HG02763 (cell line): ENCODE data around the gene RAVER2.

Experiments
- ATAC-seq: cut with Tn5 transposase; IDR thresholded peaks from one replicate; pipeline ENCODE4 v1.9.1; 2021; ENCODE audit warnings: mild to moderate bottlenecking, moderate library complexity; ENCODE audit not compliant: unreplicated experiment

The RAVER2 gene

DNA sequence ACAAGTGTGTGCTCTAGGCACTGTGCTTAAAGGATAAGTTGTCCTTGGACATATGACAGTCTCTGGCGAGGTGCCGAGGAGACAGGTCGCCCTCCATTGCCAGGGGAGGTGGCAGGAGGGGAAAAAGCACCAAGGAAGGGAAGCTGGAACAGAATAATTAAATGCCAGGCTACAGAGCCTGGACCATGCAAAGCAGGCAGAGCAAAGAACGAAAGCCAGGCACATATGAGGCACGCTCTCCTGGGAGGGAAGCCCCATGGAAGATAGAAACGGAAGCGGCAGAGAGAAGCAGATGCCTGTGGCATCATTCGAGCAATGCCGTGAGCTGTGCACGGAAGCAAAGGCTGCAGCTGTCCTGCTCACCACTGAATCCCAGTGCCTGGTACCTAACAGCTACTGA, 130.2 kb downstream of the RAVER2 start:
- ATAC-seq: no peak

DNA sequence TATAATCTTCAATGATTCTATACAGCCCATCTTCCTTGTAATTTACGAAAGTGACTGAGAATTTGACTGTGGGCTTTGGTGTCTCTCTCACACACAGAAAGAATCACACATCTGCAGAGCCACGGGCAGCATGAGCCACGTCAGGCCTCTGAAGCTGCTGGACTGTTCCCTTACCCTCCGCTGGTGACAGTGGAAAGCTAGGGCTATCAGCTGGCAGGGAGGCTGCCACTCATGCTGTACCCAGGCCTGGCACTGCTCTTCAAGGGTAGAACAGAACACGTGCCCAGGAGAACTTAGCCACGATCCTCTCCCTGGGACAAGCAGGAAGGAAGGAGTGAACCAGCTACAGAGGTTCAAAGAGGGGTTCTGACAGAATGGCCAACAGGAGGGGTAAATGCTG, 130.7 kb downstream of the RAVER2 start:
- no peak for ATAC-seq

DNA sequence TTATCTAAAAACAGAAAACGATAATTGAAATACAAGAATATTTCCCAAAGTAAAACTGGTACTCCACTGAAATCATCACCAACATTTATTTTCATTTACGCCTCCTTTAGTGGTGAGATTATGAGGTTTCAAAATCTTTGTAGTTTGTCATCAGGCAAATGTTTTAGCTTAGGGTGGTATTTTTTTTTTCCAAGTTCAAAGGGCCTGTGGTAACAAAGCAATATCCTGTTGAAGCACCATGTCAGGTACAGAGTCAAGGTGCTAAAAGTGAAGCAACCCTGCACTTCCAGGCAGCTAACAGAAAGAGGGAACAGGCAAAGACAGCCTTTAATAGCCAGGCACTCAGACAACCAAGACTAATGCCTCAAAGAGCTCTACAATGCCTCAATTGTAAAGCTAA, 132.3 kb downstream of the RAVER2 start:
- no peak for ATAC-seq

DNA sequence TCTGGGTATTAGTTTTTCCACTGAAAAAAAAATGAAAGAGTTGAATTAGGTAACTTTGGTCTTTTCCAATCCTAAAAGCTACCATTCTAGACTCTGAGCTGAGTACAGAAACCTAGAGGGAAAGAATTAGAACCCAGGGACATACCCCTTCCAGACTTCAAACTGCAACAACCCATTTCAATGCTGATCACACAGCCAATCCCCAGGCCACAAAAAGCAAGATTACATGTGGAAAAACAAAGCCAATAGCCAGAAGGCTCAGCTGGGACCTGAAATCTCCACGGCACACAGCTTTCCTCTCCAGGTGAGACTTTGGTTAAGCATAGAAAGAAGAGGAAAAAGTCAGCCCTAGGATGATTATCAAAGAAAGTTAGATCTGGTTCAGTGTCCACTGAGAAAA, 132.7 kb downstream of the RAVER2 start:
- ATAC-seq: no peak

DNA sequence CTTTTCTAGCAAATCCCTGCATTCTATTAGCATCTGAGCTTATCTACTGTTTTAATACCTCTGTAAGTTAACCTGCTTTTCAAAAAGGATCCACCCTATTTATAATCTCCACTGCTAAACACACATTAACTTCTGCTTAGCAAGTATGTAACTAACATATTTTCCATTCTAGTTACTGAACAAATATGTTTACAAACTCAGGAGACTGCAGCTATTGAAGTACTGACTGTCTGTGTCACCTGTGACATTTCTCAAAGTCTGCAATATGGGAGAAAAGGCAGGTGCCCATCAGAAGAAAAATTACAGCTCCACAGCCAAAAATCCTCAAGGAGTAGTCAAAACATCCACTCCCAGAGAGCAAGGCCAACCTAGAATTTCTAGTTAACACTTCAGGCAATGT, 133.2 kb downstream of the RAVER2 start:
- ATAC-seq: no peak

DNA sequence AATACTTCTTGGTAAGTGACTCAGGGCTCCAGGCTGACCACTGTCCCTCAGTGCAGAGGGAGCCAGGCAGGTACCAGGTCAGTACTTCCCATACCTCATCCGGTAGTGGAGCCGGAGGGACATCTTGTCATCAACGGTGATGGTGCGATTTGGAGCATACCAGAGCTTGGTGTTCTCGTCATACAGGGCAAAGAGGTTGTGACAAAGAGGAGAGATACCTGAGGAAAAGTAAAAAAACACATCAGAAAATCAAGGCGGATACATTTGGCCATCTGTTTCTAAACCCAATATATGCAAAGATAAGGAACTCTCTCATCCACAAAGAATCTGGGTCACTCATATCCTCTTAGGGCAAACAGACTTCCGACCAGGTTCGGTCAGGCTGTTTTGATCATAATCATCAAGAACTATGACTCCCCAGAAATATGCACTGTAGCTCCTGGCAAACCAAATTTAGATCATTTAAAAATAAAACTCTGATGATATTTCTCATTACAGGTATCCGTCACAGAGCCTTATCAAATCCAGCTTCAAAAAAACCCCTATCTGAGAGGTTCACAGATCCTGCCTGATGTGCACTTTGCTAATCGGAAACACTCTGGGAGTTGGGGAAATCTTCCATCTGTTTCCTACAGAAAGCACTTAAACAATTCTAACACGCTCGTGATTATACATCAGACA, 134.2 kb downstream of the RAVER2 start:
- ATAC-seq: no peak

DNA sequence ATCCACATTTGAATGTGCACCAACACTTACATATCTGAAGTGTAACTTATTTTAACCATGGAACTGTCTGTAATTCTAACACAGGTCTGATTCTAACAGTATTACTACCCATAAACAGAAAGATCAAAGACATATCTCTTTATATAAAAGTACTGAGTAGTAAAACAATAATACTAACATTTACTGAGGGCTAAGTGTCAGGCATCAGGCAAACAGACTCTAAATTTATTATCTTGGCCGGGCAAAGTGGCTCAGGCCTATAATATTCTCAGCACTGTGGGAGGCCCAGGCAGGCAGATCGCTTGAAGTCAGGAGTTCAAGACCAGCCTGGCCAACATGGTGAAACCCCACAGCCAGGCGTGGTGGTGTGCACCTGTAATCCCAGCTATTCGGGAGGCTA, 135.6 kb downstream of the RAVER2 start:
- no peak for ATAC-seq

DNA sequence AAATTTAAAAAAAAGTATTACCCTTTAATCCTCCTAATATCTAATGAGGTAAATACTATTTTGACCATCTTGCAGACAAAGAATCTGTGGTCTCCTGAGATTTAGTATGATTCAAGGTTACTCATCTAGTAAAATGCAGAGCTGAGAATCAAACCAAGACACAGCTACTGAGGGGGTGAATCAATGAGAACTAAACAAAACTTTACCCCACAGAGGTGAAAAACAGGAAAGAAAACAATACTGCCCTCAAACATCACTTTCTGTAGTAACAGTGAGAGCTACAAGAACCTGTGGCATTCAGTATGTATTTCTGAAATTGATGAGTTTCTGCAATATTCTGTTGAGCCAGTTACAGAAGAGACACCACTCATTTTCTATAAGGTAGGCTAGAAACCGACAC, 136.4 kb downstream of the RAVER2 start:
- ATAC-seq: no peak
